ENCODE results near the gene PRM1. TPM values are rescaled to one million over a fixed set of nuclear protein-coding genes. Genes with fewer than 3 reads are reported as not detected.

PRM1 gene
- total RNA-seq, 1 experiment from 2014 or later = not detected

- Mint-ChIP-seq H3K9me3 (no peaks in the 10 kb centered on the region), H3K4me1 (peaks cover 0 to 6% of the 10 kb centered on the region in 2 experiments; a peak in 3 of 4 replicates), H3K27ac (no peak overlapping the region), H3K27me3 (ENCODE audit: low read depth) (peaks cover 5% of the 10 kb centered on the region; the same call in 1 of the 2 replicates), H3K36me3 (ENCODE audit: insufficient read depth in 1 of 3, low read depth in 3 of 3) (no peaks in the 10 kb centered on the region), H3K4me3 (no peak overlapping the region)
- no peak overlapping the region for H3K56ac ChIP-seq (ENCODE audit: insufficient read length, low read depth, low read length)
- no peaks in the 10 kb centered on the region for H3K79me1 ChIP-seq (ENCODE audit: insufficient read depth, low read depth, low read length, poor library complexity, severe bottlenecking)
- no peak overlapping the region for H3K4ac ChIP-seq (ENCODE audit: low read depth, low read length)
- no peak overlapping the region for H3K27ac ChIP-seq (ENCODE audit: insufficient read length, low read depth, low read length)
- H2AFZ ChIP-seq (ENCODE audit: low read length) = no peak overlapping the region
- no peak overlapping the region for H2BK20ac ChIP-seq (ENCODE audit: low read depth, low read length, poor library complexity, severe bottlenecking)
- no peak for TF ChIP-seq CTCF (conservative IDR thresholded peaks at IDR 0.05)
- H3K23ac ChIP-seq (ENCODE audit: insufficient read length, low read depth, low read length) = no peak overlapping the region
- H3K18ac ChIP-seq (ENCODE audit: insufficient read length, low read depth, low read length) = no peak overlapping the region
- H2AK5ac ChIP-seq (ENCODE audit: insufficient read length, low read length) = no peak overlapping the region
- H3K9me3 ChIP-seq (ENCODE audit: control insufficient read depth, low read depth, low read length) = no peaks in the 10 kb centered on the region
- H2BK15ac ChIP-seq (ENCODE audit: low read depth, low read length) = no peak overlapping the region
- H3K23me2 ChIP-seq (ENCODE audit: insufficient read length, low read depth, low read length, poor library complexity, severe bottlenecking) = no peaks in the 10 kb centered on the region
- no peak overlapping the region for H3K4me2 ChIP-seq (ENCODE audit: insufficient read depth, insufficient read length, low read length)
- H2BK5ac ChIP-seq (ENCODE audit: insufficient read length, low read length) = no peak overlapping the region
- H4K91ac ChIP-seq (ENCODE audit: insufficient read length, low read depth, low read length) = no peak overlapping the region
- H3T11ph ChIP-seq (ENCODE audit: low read length) = no peak overlapping the region
- no peak overlapping the region for H2BK12ac ChIP-seq (ENCODE audit: insufficient read length, low read depth, low read length)
- H3K4me1 ChIP-seq (ENCODE audit: insufficient read depth, low read length) = no peaks in the 10 kb centered on the region
- no peaks in the 10 kb centered on the region for H4K20me1 ChIP-seq (ENCODE audit: control insufficient read depth, insufficient read depth, insufficient read length)
- H3K14ac ChIP-seq (ENCODE audit: insufficient read depth, low read length) = no peak overlapping the region
- H3K9ac ChIP-seq (ENCODE audit: extremely low read depth, insufficient read length, low read length) = no peak overlapping the region
- no peak for DNase-seq
- H2BK120ac ChIP-seq (ENCODE audit: low read depth, low read length, poor library complexity, severe bottlenecking) = no peak overlapping the region
- no CpG with 5 or more reads among the region's 13 CpGs for WGBS (ENCODE audit: extremely low coverage, insufficient read length, low lambda C conversion rate)
- H3K27me3 ChIP-seq (ENCODE audit: insufficient read depth, low read length) = no peaks in the 10 kb centered on the region
- no peak overlapping the region for H4K8ac ChIP-seq (replicated peaks; ENCODE audit: insufficient read length, low read depth, low read length)
- no peaks in the 10 kb centered on the region for H3K79me2 ChIP-seq (ENCODE audit: insufficient read depth, low read length)
- no peak overlapping the region for H4K5ac ChIP-seq (ENCODE audit: insufficient read length, low read depth, low read length)
These were observed 46.0 kb downstream of the PRM1 start for GRCh38 chr16:11234884-11235702.

Measured in H9 (cell line).